Measurements from ENCODE around the gene TMEM214.

The TMEM214 gene

GRCh38 chr2:27010139-27010538, 22.6 kb upstream of the TMEM214 start:
- H3K4me3 ChIP-seq (ENCODE audit: low read length), result no peak overlapping the region
- H3K9me3 ChIP-seq (ENCODE audit: control insufficient read depth, low read length), result no peaks in the 10 kb centered on the region
- H3K4me1 ChIP-seq (ENCODE audit: control insufficient read depth, insufficient read depth, low read length), result peaks cover 46% of the 10 kb centered on the region
- H3K9ac ChIP-seq (ENCODE audit: low read length), result no peak overlapping the region
- no peaks in the 10 kb centered on the region for H3K27me3 ChIP-seq (replicated peaks; ENCODE audit: control insufficient read depth, insufficient read depth, low read length)
- H3K36me3 ChIP-seq (ENCODE audit: control insufficient read depth, insufficient read depth, low read length, severe bottlenecking), result no peaks in the 10 kb centered on the region
- no peak for DNase-seq (ENCODE audit: low read depth)

GRCh38 chr2:27013738-27014137, 19.0 kb upstream of the TMEM214 start:
- Histone ChIP-seq H3K36me3 (ENCODE audit: control insufficient read depth, insufficient read depth, low read length, severe bottlenecking) (no peaks in the 10 kb centered on the region), H3K4me1 (ENCODE audit: control insufficient read depth, insufficient read depth, low read length) (peaks cover 76% of the 10 kb centered on the region), H3K9me3 (ENCODE audit: control insufficient read depth, low read length) (no peaks in the 10 kb centered on the region), H3K27me3 (replicated peaks; ENCODE audit: control insufficient read depth, insufficient read depth, low read length) (no peaks in the 10 kb centered on the region), H3K4me3 (ENCODE audit: low read length) (no peak overlapping the region), H3K9ac (ENCODE audit: low read length) (no peak overlapping the region)
- no peak for DNase-seq (ENCODE audit: low read depth)

- Histone ChIP-seq H3K36me3 (ENCODE audit: control insufficient read depth, insufficient read depth, low read length, severe bottlenecking) (no peaks in the 10 kb centered on the region), H3K9ac (ENCODE audit: low read length) (peak overlapping the region; percentile 62), H3K27me3 (replicated peaks; ENCODE audit: control insufficient read depth, insufficient read depth, low read length) (no peaks in the 10 kb centered on the region), H3K9me3 (ENCODE audit: control insufficient read depth, low read length) (no peaks in the 10 kb centered on the region), H3K4me1 (ENCODE audit: control insufficient read depth, insufficient read depth, low read length) (peaks cover 77% of the 10 kb centered on the region), H3K4me3 (ENCODE audit: low read length) (no peak overlapping the region)
- DNase-seq (ENCODE audit: low read depth), result no peak
Measured at GRCh38 chr2:27014771-27015433, 17.9 kb upstream of the TMEM214 start.

- Histone ChIP-seq H3K27me3 (replicated peaks; ENCODE audit: control insufficient read depth, insufficient read depth, low read length) (no peaks in the 10 kb centered on the region), H3K9me3 (ENCODE audit: control insufficient read depth, low read length) (no peaks in the 10 kb centered on the region), H3K4me3 (ENCODE audit: low read length) (no peak overlapping the region), H3K4me1 (ENCODE audit: control insufficient read depth, insufficient read depth, low read length) (peaks cover 80% of the 10 kb centered on the region), H3K36me3 (ENCODE audit: control insufficient read depth, insufficient read depth, low read length, severe bottlenecking) (no peaks in the 10 kb centered on the region), H3K9ac (ENCODE audit: low read length) (peak overlapping the region; percentile 56)
- peak; percentile 90 for DNase-seq (ENCODE audit: low read depth)
Measured at GRCh38 chr2:27016801-27017325, 15.9 kb upstream of the TMEM214 start.

GRCh38 chr2:27018142-27018541, 14.6 kb upstream of the TMEM214 start:
- Histone ChIP-seq H3K36me3 (ENCODE audit: control insufficient read depth, insufficient read depth, low read length, severe bottlenecking) (peaks cover 13% of the 10 kb centered on the region), H3K27me3 (replicated peaks; ENCODE audit: control insufficient read depth, insufficient read depth, low read length) (no peaks in the 10 kb centered on the region)
- no peak for DNase-seq (ENCODE audit: low read depth)

GRCh38 chr2:27019459-27019858, 13.3 kb upstream of the TMEM214 start:
- Histone ChIP-seq H3K9me3 (ENCODE audit: control insufficient read depth, low read length) (no peaks in the 10 kb centered on the region), H3K9ac (ENCODE audit: low read length) (peak overlapping the region; percentile 79), H3K27me3 (replicated peaks; ENCODE audit: control insufficient read depth, insufficient read depth, low read length) (no peaks in the 10 kb centered on the region), H3K4me3 (ENCODE audit: low read length) (peak overlapping the region; percentile 1), H3K36me3 (ENCODE audit: control insufficient read depth, insufficient read depth, low read length, severe bottlenecking) (peaks cover 25% of the 10 kb centered on the region), H3K4me1 (ENCODE audit: control insufficient read depth, insufficient read depth, low read length) (peaks cover 70% of the 10 kb centered on the region)
- DNase-seq (ENCODE audit: low read depth), result no peak

More at GRCh38 chr2:27018142-27018541, 14.6 kb upstream of the TMEM214 start:
- peak overlapping the region; percentile 56 for H3K9ac ChIP-seq (ENCODE audit: low read length)
- H3K9me3 ChIP-seq (ENCODE audit: control insufficient read depth, low read length), result no peaks in the 10 kb centered on the region
- peaks cover 73% of the 10 kb centered on the region for H3K4me1 ChIP-seq (ENCODE audit: control insufficient read depth, insufficient read depth, low read length)
- no peak overlapping the region for H3K4me3 ChIP-seq (ENCODE audit: low read length)

GRCh38 chr2:27019931-27020855, 12.6 kb upstream of the TMEM214 start:
- no peaks in the 10 kb centered on the region for H3K9me3 ChIP-seq (ENCODE audit: control insufficient read depth, low read length)
- peaks cover 65% of the 10 kb centered on the region for H3K4me1 ChIP-seq (ENCODE audit: control insufficient read depth, insufficient read depth, low read length)
- H3K4me3 ChIP-seq (ENCODE audit: low read length), result peak overlapping the region; percentile 36
- no peaks in the 10 kb centered on the region for H3K27me3 ChIP-seq (replicated peaks; ENCODE audit: control insufficient read depth, insufficient read depth, low read length)
- no peak for DNase-seq (ENCODE audit: low read depth)
- peaks cover 32% of the 10 kb centered on the region for H3K36me3 ChIP-seq (ENCODE audit: control insufficient read depth, insufficient read depth, low read length, severe bottlenecking)
- H3K9ac ChIP-seq (ENCODE audit: low read length), result peak overlapping the region; percentile 79

GRCh38 chr2:27021253-27022049, 11.3 kb upstream of the TMEM214 start:
- Histone ChIP-seq H3K27me3 (replicated peaks; ENCODE audit: control insufficient read depth, insufficient read depth, low read length) (no peaks in the 10 kb centered on the region), H3K36me3 (ENCODE audit: control insufficient read depth, insufficient read depth, low read length, severe bottlenecking) (peaks cover 43% of the 10 kb centered on the region), H3K4me1 (ENCODE audit: control insufficient read depth, insufficient read depth, low read length) (peaks cover 54% of the 10 kb centered on the region), H3K9me3 (ENCODE audit: control insufficient read depth, low read length) (no peaks in the 10 kb centered on the region), H3K4me3 (ENCODE audit: low read length) (no peak overlapping the region), H3K9ac (ENCODE audit: low read length) (peak overlapping the region; percentile 58)
- no peak for DNase-seq (ENCODE audit: low read depth)

GRCh38 chr2:27023740-27024139, 9.0 kb upstream of the TMEM214 start:
- Histone ChIP-seq H3K4me1 (ENCODE audit: control insufficient read depth, insufficient read depth, low read length) (peaks cover 32% of the 10 kb centered on the region), H3K9me3 (ENCODE audit: control insufficient read depth, low read length) (no peaks in the 10 kb centered on the region), H3K9ac (ENCODE audit: low read length) (no peak overlapping the region), H3K4me3 (ENCODE audit: low read length) (no peak overlapping the region), H3K27me3 (replicated peaks; ENCODE audit: control insufficient read depth, insufficient read depth, low read length) (no peaks in the 10 kb centered on the region), H3K36me3 (ENCODE audit: control insufficient read depth, insufficient read depth, low read length, severe bottlenecking) (peaks cover 51% of the 10 kb centered on the region)
- DNase-seq (ENCODE audit: low read depth), result no peak

- H3K9ac ChIP-seq (ENCODE audit: low read length), result no peak overlapping the region
- peaks cover 32% of the 10 kb centered on the region for H3K4me1 ChIP-seq (ENCODE audit: control insufficient read depth, insufficient read depth, low read length)
- no peaks in the 10 kb centered on the region for H3K27me3 ChIP-seq (replicated peaks; ENCODE audit: control insufficient read depth, insufficient read depth, low read length)
- H3K4me3 ChIP-seq (ENCODE audit: low read length), result no peak overlapping the region
- H3K36me3 ChIP-seq (ENCODE audit: control insufficient read depth, insufficient read depth, low read length, severe bottlenecking), result peaks cover 53% of the 10 kb centered on the region
- DNase-seq (ENCODE audit: low read depth), result no peak
- no peaks in the 10 kb centered on the region for H3K9me3 ChIP-seq (ENCODE audit: control insufficient read depth, low read length)
Measured at GRCh38 chr2:27024188-27024587, 8.6 kb upstream of the TMEM214 start.

- Histone ChIP-seq H3K4me3 (ENCODE audit: low read length) (no peak overlapping the region), H3K9me3 (ENCODE audit: control insufficient read depth, low read length) (no peaks in the 10 kb centered on the region), H3K36me3 (ENCODE audit: control insufficient read depth, insufficient read depth, low read length, severe bottlenecking) (peaks cover 53% of the 10 kb centered on the region), H3K4me1 (ENCODE audit: control insufficient read depth, insufficient read depth, low read length) (peaks cover 26% of the 10 kb centered on the region), H3K9ac (ENCODE audit: low read length) (no peak overlapping the region), H3K27me3 (replicated peaks; ENCODE audit: control insufficient read depth, insufficient read depth, low read length) (no peaks in the 10 kb centered on the region)
- no peak for DNase-seq (ENCODE audit: low read depth)
Measured at GRCh38 chr2:27024812-27025211, 8.0 kb upstream of the TMEM214 start.

Data from adipocyte (in vitro differentiated cells).